GM12892 (cell line): Measurements from ENCODE around the gene CISTR.

Experiments
- POLR2A ChIP-seq: IDR thresholded peaks from 2 replicates; pipeline ENCODE4 v1.6.1; 2011; ENCODE audit warnings: low read depth, low read length, control low read depth
- POLR2AphosphoS5 ChIP-seq: IDR thresholded peaks from 2 replicates; pipeline ENCODE4 v1.6.1; 2011; ENCODE audit warnings: low read depth, low read length, control low read depth
- TAF1 ChIP-seq: IDR thresholded peaks from 2 replicates; pipeline ENCODE4 v1.6.1; 2011; ENCODE audit warnings: low read depth, mild to moderate bottlenecking, control low read depth, low read length, borderline replicate concordance

- TF ChIP-seq POLR2AphosphoS5 (no peak), POLR2A (no peak), TAF1 (no peak)
These were observed 18.6 kb downstream of the CISTR start for GRCh38 chr12:53733051-53733806.
